Fibroblast of mammary gland (primary cell): ENCODE measurements around the gene TMEM163.

ENCODE experiments used
- DNase-seq: peaks from one replicate; pipeline ENCODE4 v3.0.0-alpha.2; 2010; ENCODE audit warnings: low read depth
- H3K4me3 ChIP-seq: 2 replicates; pipeline ENCODE4 v1.5.1; 2011; ENCODE audit warnings: low read depth, mild to moderate bottlenecking, low read length, moderate library complexity; ENCODE audit not compliant: control insufficient read depth
- CTCF ChIP-seq: conservative IDR thresholded peaks from 2 replicates; pipeline ENCODE4 v1.5.1; 2011; ENCODE audit warnings: low read depth, low read length, inconsistent platforms; ENCODE audit not compliant: control insufficient read depth, insufficient read depth

The TMEM163 gene

GRCh38 chr2:134536296-134536695, 182.5 kb downstream of the TMEM163 start:
- DNase-seq = no peak
- TF ChIP-seq CTCF = no peak
- no peak overlapping the region for H3K4me3 ChIP-seq

DNA sequence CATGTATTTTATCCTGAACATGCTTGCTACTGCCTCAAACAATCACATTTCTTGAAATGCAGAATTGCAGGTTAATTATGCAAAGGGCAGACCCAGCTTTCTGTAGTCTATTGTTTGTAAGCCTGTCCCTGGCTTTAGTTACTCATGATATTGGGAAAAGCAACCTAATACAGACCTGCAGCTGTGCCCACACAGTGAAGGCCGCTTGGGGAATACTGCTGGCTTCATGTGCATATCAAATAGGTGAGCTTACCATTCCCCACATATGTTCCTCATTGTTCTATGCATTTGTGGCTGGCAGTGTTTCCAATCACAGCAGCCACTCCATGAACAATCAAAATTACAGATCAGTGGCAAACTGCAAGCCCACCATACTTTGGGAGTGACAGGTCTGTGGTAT, 186.3 kb downstream of the TMEM163 start:
- no peak overlapping the region for H3K4me3 ChIP-seq
- no peak for TF ChIP-seq CTCF
- no peak for DNase-seq

DNA sequence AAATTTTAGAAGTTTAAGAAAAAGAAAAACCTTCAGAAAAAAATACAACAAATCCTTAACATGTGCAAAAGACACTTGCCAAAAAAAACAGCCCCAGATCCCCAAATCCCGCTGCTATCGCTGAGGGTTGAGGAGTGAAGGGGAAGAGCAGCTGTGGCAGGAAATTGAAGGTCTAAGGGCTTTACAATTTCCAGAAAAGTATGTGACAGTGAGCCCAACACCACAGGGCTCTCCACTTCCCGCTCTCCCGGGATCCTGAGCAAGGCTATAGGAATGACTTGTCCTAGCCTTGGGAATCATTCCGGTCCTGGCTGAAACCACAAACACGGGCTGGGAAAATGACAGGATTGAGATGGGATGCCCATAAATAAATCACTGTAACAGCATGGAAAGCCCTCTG, 191.4 kb downstream of the TMEM163 start:
- no peak overlapping the region for H3K4me3 ChIP-seq
- TF ChIP-seq CTCF = no peak
- DNase-seq = no peak

DNA sequence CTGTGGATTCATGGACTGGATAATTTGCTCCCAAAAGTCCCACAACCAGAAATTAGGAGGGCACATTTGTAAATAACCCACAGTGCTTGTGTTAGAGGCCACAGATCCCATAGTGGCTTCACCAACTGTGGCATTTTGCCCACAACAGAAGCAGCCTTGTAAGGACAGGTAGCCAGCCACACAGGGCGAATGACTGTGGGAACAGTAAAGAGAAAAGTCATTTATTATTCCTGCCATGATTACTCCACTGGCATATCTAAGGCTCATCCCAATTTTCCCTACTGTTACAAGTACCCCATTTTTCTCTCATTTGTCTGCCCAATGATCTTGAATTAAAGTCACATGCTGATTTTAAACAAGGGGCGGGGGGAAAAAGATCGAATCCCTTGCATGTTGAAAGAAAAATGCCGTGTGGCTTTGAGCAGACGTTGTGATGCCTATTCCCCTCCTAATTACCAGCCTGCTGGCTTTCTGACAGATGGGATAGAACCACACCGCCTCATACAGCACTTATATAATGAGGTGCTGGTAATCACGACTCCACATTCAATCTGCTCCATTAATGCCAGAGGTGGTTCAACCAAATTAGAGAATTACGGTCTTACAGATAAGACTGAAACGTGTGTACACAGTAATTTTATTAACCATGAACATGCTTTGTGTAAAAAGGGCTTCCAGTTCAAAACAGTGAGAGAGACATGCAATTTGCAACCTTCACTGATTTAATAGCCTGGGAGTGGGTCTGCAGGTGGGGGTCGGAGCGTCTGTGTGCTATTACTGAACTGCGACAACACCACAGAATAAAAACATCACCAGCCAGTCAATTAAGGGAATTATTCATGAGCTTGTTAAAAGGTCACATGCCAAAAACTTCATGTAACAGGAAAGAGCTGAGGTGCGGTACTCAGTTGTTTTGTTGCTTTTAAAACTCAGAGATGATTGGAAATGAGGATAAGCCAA, 196.0 kb downstream of the TMEM163 start:
- H3K4me3 ChIP-seq = no peak overlapping the region
- DNase-seq = no peak
- no peak for TF ChIP-seq CTCF

GRCh38 chr2:134518101-134518500, 200.7 kb downstream of the TMEM163 start:
- no peak for DNase-seq
- H3K4me3 ChIP-seq = no peak overlapping the region
- no peak for TF ChIP-seq CTCF

- DNase-seq = no peak
- no peak for TF ChIP-seq CTCF
- no peak overlapping the region for H3K4me3 ChIP-seq
Observed at GRCh38 chr2:134515137-134515536, 203.7 kb downstream of the TMEM163 start.
